ENCODE measurements around the gene KCTD4.

The KCTD4 gene

DNA sequence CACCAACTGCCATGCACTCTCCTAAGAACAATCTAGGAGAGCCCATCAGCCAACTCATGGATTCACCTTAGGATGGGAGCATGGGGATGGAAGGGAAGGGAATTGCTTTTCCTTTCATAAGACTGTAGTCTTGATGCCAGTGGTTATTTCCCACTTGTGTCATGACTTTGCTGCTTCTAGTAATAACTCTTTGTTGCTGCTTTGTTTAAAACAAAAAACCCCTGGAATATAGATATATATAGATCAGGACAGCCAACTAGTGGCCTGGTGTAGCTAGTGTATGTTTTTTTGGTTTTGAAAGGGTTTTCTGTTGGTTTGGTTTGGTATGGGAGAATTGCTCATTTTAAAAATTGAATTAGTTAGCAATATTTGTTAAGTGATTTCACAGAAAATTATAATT, 39.3 kb upstream of the KCTD4 start:
- H3K27me3 ChIP-seq = no peaks in the 10 kb centered on the region
- intact Hi-C loops (cut with DNase I; ENCODE audit: low total_unique reads) = no loop called here

DNA sequence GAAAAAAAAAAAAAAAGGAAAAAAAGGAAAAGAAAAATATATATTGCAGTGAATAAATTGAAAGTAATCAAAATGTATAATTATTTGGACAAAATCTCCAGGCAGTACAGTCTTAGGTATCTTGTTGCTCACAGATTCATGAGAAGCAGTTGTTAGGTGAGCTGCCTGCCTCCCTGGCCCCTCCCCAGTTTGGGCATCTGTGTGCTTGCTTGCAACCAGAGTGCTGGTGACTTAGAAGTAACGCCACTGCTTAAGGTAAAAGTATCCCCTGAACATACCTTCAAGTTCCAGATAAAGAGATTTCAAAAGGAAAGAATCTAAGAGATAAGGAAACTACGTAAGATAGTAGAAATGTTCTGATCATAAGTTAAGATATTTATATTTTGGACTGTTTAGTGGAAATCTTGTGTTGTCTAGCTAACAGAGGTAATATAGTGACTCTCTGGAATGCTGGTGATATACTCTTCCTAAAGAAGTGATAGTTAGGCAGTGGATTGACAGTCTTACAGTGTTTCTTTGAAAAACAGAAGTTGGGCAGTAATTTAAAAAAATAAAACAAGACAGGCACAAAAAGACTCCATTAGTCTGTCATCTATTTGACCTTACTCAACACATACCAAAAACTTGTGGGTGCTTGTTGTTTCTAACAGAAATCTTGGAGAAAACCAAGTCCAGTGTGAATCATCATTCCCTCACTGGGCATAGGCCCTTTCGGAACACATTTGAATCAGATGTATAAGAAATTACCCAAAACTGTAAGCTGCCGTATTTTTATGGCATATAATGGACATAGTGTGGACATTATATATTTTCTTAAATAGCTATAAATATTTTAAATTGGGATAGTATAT, 38.3 kb upstream of the KCTD4 start:
- intact Hi-C loops (cut with DNase I; ENCODE audit: low total_unique reads) = no loop called here

More for the DNA sequence above, 39.3 kb upstream of the KCTD4 start:
- no peak overlapping the region for H3K4me3 ChIP-seq
- H3K36me3 ChIP-seq = no peaks in the 10 kb centered on the region
- DNase-seq = no peak
- TF ChIP-seq, protein P1, sequence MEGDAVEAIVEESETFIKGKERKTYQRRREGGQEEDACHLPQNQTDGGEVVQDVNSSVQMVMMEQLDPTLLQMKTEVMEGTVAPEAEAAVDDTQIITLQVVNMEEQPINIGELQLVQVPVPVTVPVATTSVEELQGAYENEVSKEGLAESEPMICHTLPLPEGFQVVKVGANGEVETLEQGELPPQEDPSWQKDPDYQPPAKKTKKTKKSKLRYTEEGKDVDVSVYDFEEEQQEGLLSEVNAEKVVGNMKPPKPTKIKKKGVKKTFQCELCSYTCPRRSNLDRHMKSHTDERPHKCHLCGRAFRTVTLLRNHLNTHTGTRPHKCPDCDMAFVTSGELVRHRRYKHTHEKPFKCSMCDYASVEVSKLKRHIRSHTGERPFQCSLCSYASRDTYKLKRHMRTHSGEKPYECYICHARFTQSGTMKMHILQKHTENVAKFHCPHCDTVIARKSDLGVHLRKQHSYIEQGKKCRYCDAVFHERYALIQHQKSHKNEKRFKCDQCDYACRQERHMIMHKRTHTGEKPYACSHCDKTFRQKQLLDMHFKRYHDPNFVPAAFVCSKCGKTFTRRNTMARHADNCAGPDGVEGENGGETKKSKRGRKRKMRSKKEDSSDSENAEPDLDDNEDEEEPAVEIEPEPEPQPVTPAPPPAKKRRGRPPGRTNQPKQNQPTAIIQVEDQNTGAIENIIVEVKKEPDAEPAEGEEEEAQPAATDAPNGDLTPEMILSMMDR (IDR thresholded peaks at IDR 0.05) = no peak
- H3K27ac ChIP-seq = no peak overlapping the region
- no peaks in the 10 kb centered on the region for H3K9me3 ChIP-seq
- peaks cover 0 to 27% (median 4%) of the 10 kb centered on the region in 4 donors for H3K4me1 ChIP-seq

DNA sequence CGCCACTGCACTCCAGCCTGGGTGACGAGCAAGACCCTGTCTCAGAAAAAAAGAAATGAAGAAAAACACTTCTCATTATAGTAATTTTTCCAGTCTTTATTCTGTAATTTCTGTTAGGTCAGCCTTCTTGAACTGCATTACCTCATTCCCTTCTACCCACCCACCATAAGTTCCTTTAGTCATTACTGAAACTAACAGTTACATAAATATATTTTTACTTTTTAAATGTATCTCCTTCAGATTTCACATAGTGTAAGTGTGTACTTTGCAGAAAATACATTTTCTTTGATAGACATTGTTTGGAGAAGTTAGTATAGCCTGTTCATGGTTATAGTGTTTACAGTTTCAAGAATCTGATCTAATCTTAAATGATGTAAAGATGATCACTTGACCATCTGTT, 31.7 kb upstream of the KCTD4 start:
- no peak overlapping the region for H3K27ac ChIP-seq
- no peak for DNase-seq
- no peaks in the 10 kb centered on the region for H3K9me3 ChIP-seq
- TF ChIP-seq, protein P1 (IDR thresholded peaks at IDR 0.05) = no peak
- peaks cover 0 to 11% (median 0%) of the 10 kb centered on the region in 4 donors for H3K4me1 ChIP-seq
- intact Hi-C loops (cut with DNase I; ENCODE audit: low total_unique reads) = no loop called here
- H3K27me3 ChIP-seq = no peaks in the 10 kb centered on the region
- no peak overlapping the region for H3K4me3 ChIP-seq
- no peaks in the 10 kb centered on the region for H3K36me3 ChIP-seq

More for the DNA sequence above, 38.3 kb upstream of the KCTD4 start:
- TF ChIP-seq, protein P1 (IDR thresholded peaks at IDR 0.05) = no peak
- no peaks in the 10 kb centered on the region for H3K36me3 ChIP-seq
- H3K4me3 ChIP-seq = no peak overlapping the region
- H3K27me3 ChIP-seq = no peaks in the 10 kb centered on the region
- H3K4me1 ChIP-seq = peaks cover 0 to 27% (median 4%) of the 10 kb centered on the region in 4 donors
- no peak overlapping the region for H3K27ac ChIP-seq
- H3K9me3 ChIP-seq = no peaks in the 10 kb centered on the region
- no peak for DNase-seq

DNA sequence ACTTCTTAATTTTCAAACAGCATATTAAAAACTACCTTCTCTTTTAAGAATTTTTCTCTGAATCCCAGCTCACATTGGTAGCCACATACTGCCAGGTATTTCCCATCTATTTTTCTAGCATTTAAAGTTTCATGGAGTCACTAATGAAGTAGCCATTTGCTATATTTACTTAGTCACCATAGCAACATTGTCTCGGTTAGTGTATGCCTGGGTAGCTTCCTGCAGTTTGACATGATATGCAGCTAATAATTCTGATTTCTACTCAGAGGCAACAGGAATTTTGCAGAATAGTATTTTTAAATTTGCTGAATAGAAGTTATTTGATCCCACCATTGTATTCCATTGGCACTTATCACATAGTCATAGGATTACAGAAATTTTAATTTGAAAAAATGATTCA, 30.9 kb upstream of the KCTD4 start:
- TF ChIP-seq, protein P1 (IDR thresholded peaks at IDR 0.05) = no peak
- H3K27ac ChIP-seq = no peak overlapping the region
- H3K27me3 ChIP-seq = no peaks in the 10 kb centered on the region
- H3K4me1 ChIP-seq = peaks cover 0 to 11% (median 0%) of the 10 kb centered on the region in 4 donors
- intact Hi-C loops (cut with DNase I; ENCODE audit: low total_unique reads) = no loop called here
- no peak overlapping the region for H3K4me3 ChIP-seq
- no peaks in the 10 kb centered on the region for H3K9me3 ChIP-seq
- no peaks in the 10 kb centered on the region for H3K36me3 ChIP-seq
- DNase-seq = no peak

DNA sequence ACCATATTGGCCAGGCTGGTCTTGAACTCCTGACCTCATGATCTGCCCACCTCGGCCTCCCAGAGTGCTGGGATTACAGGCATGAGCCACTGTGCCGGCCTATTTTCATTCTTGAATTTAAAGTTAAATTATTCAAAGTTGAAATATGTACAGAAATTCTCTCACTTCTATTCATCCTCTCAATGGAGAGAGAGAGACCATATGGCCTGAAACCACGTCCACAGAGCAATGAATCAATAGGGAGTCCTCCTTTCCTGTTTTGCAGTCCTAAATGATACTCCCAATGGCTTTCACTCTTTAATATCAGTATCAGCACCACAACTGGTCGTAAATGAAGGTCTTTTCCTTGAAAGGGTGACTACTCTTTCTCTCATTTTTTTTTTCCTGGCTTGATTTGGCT, 30.5 kb upstream of the KCTD4 start:
- H3K27me3 ChIP-seq = no peaks in the 10 kb centered on the region
- H3K4me1 ChIP-seq = peaks cover 0 to 7% (median 0%) of the 10 kb centered on the region in 4 donors
- no peak overlapping the region for H3K4me3 ChIP-seq
- no peak overlapping the region for H3K27ac ChIP-seq
- no peaks in the 10 kb centered on the region for H3K9me3 ChIP-seq
- TF ChIP-seq, protein P1 (IDR thresholded peaks at IDR 0.05) = no peak
- H3K36me3 ChIP-seq = no peaks in the 10 kb centered on the region
- DNase-seq = no peak
- intact Hi-C loops (cut with DNase I; ENCODE audit: low total_unique reads) = no loop called here
